IMR-90 (cell line): ENCODE results near the gene TAAR2. TPM values are rescaled to one million over a fixed set of nuclear protein-coding genes. Genes with fewer than 3 reads are reported as not detected.
A peak's percentile ranks its signal among the peaks of the same experiment; 100 is the strongest.

Source experiments
- ATAC-seq: fragments of 200-7000 bp; cut with Tn5 transposase; 2 replicates; pipeline ENCODE4 v1.9.1; 2020; ENCODE audit warnings: low read depth, mild to moderate bottlenecking, moderate library complexity
- BruUV-seq: library from RNA; stranded (reverse); fragments of 400-500 nt; replicated peaks from 2 replicates; lab custom pipeline; 2021; lab: Mats Ljungman, UMichigan
- CTCF ChIA-PET: fragments of 300-600 bp; formaldehyde crosslinking; extraction: SDS; loops from one replicate; lab custom pipeline; 2021; ENCODE audit warnings: antibody characterized with exemption; lab: Yijun Ruan, JAX
- POLR2A ChIA-PET: fragments of 300-600 bp; sonication (Branson Sonifier 250); formaldehyde crosslinking; loops from one replicate; lab custom pipeline; 2022; ENCODE audit warnings: antibody characterized with exemption; ENCODE audit not compliant: unreplicated experiment; lab: Charles Lee
- DNase-seq: peaks from one replicate; pipeline ENCODE4 v3.0.0; 2013
- H2AFZ ChIP-seq: replicated peaks from 2 replicates; pipeline ENCODE3; 2013; ENCODE audit warnings: low read length, mild to moderate bottlenecking; ENCODE audit not compliant: poor library complexity
- H2AK5ac ChIP-seq: 2 replicates; pipeline ENCODE4 v1.6.1; 2013; ENCODE audit warnings: low read depth, low read length, inconsistent platforms
- H2AK9ac ChIP-seq: replicated peaks from 2 replicates; pipeline ENCODE3; 2013; ENCODE audit warnings: mild to moderate bottlenecking, low read depth, low read length, moderate library complexity; ENCODE audit not compliant: poor library complexity
- H2BK120ac ChIP-seq: 2 replicates; pipeline ENCODE4 v1.6.1; 2013; ENCODE audit warnings: low read depth, low read length, inconsistent platforms
- H2BK15ac ChIP-seq: 3 replicates; pipeline ENCODE4 v1.6.1; 2013; ENCODE audit warnings: low read depth, low read length, inconsistent platforms
- H2BK20ac ChIP-seq: 2 replicates; pipeline ENCODE4 v1.6.1; 2013; ENCODE audit warnings: low read depth, mild to moderate bottlenecking, inconsistent platforms, low read length, moderate library complexity
- H2BK5ac ChIP-seq: 2 replicates; pipeline ENCODE4 v1.6.1; 2013; ENCODE audit warnings: mild to moderate bottlenecking, low read depth, low read length, inconsistent platforms; ENCODE audit not compliant: poor library complexity, severe bottlenecking
- H3K14ac ChIP-seq: replicated peaks from 2 replicates; pipeline ENCODE4 v1.6.1; 2013; ENCODE audit warnings: low read depth, low read length, inconsistent platforms
- H3K18ac ChIP-seq: 2 replicates; pipeline ENCODE4 v1.6.1; 2013; ENCODE audit warnings: low read depth, low read length, control low read depth
- H3K23ac ChIP-seq: 2 replicates; pipeline ENCODE4 v1.6.1; 2013; ENCODE audit warnings: low read depth, low read length, inconsistent platforms
- H3K27ac ChIP-seq: 2 replicates; pipeline ENCODE4 v1.5.1; 2013; ENCODE audit warnings: mild to moderate bottlenecking, control low read depth, low read length; ENCODE audit not compliant: insufficient read depth
- H3K27me3 ChIP-seq: 2 replicates; pipeline ENCODE4 v1.6.1; 2013; ENCODE audit warnings: low read length; ENCODE audit not compliant: control insufficient read depth, insufficient read depth
- H3K36me3 ChIP-seq: 2 replicates; pipeline ENCODE4 v1.6.1; 2013; ENCODE audit warnings: low read length, mixed read lengths; ENCODE audit not compliant: control insufficient read depth, insufficient read depth
- H3K4ac ChIP-seq: 2 replicates; pipeline ENCODE4 v1.6.1; 2013; ENCODE audit warnings: low read depth, low read length, inconsistent platforms
- H3K4me1 ChIP-seq: 2 replicates; pipeline ENCODE4 v1.6.1; 2013; ENCODE audit warnings: low read length, mixed read lengths; ENCODE audit not compliant: control insufficient read depth, insufficient read depth
- H3K4me2 ChIP-seq: 2 replicates; pipeline ENCODE4 v1.6.1; 2013; ENCODE audit warnings: low read depth, mild to moderate bottlenecking, control low read depth, low read length, moderate library complexity
- H3K4me3 ChIP-seq: 2 replicates; pipeline ENCODE4 v1.5.1; 2013; ENCODE audit warnings: low read depth, mild to moderate bottlenecking, control low read depth, low read length, moderate library complexity; ENCODE audit not compliant: insufficient read depth
- H3K56ac ChIP-seq: 2 replicates; pipeline ENCODE4 v1.6.1; 2013; ENCODE audit warnings: low read length, inconsistent platforms; ENCODE audit not compliant: insufficient read depth; ENCODE audit errors: extremely low read depth
- H3K79me1 ChIP-seq, 2 experiments: 2 replicates each; pipeline ENCODE4 v1.6.1; 2013; ENCODE audit warnings: low read length in 2 of 2, inconsistent platforms in 1 of 2, low read depth in 1 of 2
- H3K9ac ChIP-seq: 2 replicates; pipeline ENCODE4 v1.6.1; 2013; ENCODE audit warnings: low read depth, low read length, control low read depth
- H3K9me1 ChIP-seq: 2 replicates; pipeline ENCODE4 v1.6.1; 2013; ENCODE audit warnings: low read length, inconsistent platforms; ENCODE audit not compliant: insufficient read depth
- H3K9me3 ChIP-seq: 2 replicates; pipeline ENCODE4 v1.6.1; 2013; ENCODE audit warnings: low read length; ENCODE audit not compliant: control insufficient read depth, insufficient read depth
- H4K20me1 ChIP-seq: 2 replicates; pipeline ENCODE4 v1.6.1; 2013; ENCODE audit warnings: low read length, inconsistent platforms; ENCODE audit not compliant: insufficient read depth
- H4K5ac ChIP-seq: 2 replicates; pipeline ENCODE4 v1.6.1; 2013; ENCODE audit warnings: mild to moderate bottlenecking, low read depth, low read length, control low read depth
- H4K8ac ChIP-seq, 2 experiments: 2 replicates each; pipeline ENCODE4 v1.6.1; 2013; ENCODE audit warnings: low read depth in 2 of 2, low read length in 2 of 2, control low read depth in 1 of 2, inconsistent platforms in 1 of 2
- H4K91ac ChIP-seq: 2 replicates; pipeline ENCODE4 v1.6.1; 2013; ENCODE audit warnings: low read depth, low read length, inconsistent platforms; ENCODE audit not compliant: insufficient read depth
- CEBPB ChIP-seq: IDR thresholded peaks from 2 replicates; pipeline ENCODE4 v1.6.1; 2012; ENCODE audit warnings: low read depth, low read length, improper control_type of control experiment
- USF2 ChIP-seq: fragments of 150-350 bp; IDR thresholded peaks from 2 replicates; pipeline ENCODE4 v1.6.1; 2017; ENCODE audit warnings: mild to moderate bottlenecking, antibody characterized with exemption, low read length, low read depth
- WGBS, 2 experiments: methylation state at CpG; one replicate each; pipeline versions ENCODE4 v1.1.5 to v1.1.7; 2013; ENCODE audit warnings: missing lambda C conversion rate in 2 of 2; ENCODE audit not compliant: insufficient read length in 1 of 2; ENCODE audit errors: extremely low coverage in 2 of 2; 5-methylcytosine and 5-hydroxymethylcytosine counted together
- dilution Hi-C: fragments of 300-500 bp; cut with HindIII; formaldehyde crosslinking; loops from one replicate; pipeline ENCODE4 v1.14.3; 2018; ENCODE audit warnings: low sequenced_read_pairs; ENCODE audit not compliant: unreplicated experiment
- in situ Hi-C: fragments of 300-500 bp; cut with MboI; formaldehyde crosslinking; loops from 3 replicates; pipeline ENCODE4 v1.14.3; 2019; ENCODE audit warnings: low sequenced_read_pairs, inconsistent platforms, mixed read lengths
- intact Hi-C: fragments of 100-400 bp; cut with micrococcal nuclease; formaldehyde crosslinking; loops from 2 replicates; pipeline ENCODE4 v1.10.0; 2022
- polyA plus RNA-seq, 3 experiments: library from polyadenylated mRNA; depleted of rRNA; stranded (reverse); fragments of >200 nt; gene quantifications; 2 replicates each; pipeline ENCODE4 v1.2.3, GENCODE V29; 2012; ENCODE audit warnings: low replicate concordance in 1 of 3
- total RNA-seq: library from RNA; depleted of rRNA; stranded (reverse); fragments of >200 nt; gene quantifications from 2 replicates; pipeline ENCODE4 v1.2.3, GENCODE V29; 2012

Gene TAAR2
- total and polyA plus RNA-seq, 2 of the 4 experiments (the other 2 are of a cell fraction), result not detected

DNA sequence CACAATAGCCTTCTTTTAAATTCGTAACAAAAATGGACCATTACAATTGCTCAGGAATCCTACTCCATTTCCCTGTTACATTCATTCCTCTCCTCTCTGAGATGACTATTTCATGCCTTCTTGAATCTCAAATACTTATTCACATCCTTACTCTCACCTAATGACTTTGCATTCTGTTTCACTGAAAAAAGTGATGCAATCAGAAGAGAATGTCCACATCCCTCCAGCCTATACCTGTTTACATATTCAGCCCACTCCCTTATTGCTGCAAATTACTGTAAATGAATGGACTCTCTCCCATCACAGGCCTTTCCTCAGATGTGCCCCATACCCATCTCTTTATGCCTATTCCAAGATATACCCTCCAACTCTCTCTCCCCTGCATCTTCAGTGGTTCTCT lies 26.4 kb upstream of the TAAR2 start:
- in situ Hi-C loops, result loop anchor here (25.0 kb wide), 1 partner anchor 112 kb away; the partner anchor contains the start of gene VNN2

More for the DNA sequence above, 26.4 kb upstream of the TAAR2 start:
- H3K4ac ChIP-seq, result no peak overlapping the region
- H2AK5ac ChIP-seq, result no peak overlapping the region
- DNase-seq (no peak), ATAC-seq (no peak)
- no peaks in the 10 kb centered on the region for H3K4me1 ChIP-seq
- H3K27ac ChIP-seq, result no peak overlapping the region
- no peak overlapping the region for H3K56ac ChIP-seq
- peaks cover 29% of the 10 kb centered on the region for H3K27me3 ChIP-seq
- H4K5ac ChIP-seq, result no peak overlapping the region
- POLR2A ChIA-PET, result no interaction called here
- no peak overlapping the region for H3K14ac ChIP-seq
- BruUV-seq, result no TSS peak
- H2BK120ac ChIP-seq, result no peak overlapping the region
- H3K36me3 ChIP-seq, result no peaks in the 10 kb centered on the region
- no peak overlapping the region for H4K8ac ChIP-seq
- H3K4me2 ChIP-seq, result no peak overlapping the region
- no peak overlapping the region for H2AFZ ChIP-seq
- no peak overlapping the region for H3K9ac ChIP-seq
- no peak overlapping the region for H3K18ac ChIP-seq
- H3K79me1 ChIP-seq, result no peaks in the 10 kb centered on the region
- intact Hi-C loops, result loop anchor here (5.0 kb wide), 1 partner anchor 38 kb away; no protein-coding TSS in a partner anchor
- WGBS, 2 experiments, result 100% methylated on average over 1 of the region's 1 CpG; no CpG with 5 or more reads in 1 of the 2 experiments
- no peak overlapping the region for H2BK20ac ChIP-seq
- H3K9me3 ChIP-seq, result no peaks in the 10 kb centered on the region
- no peaks in the 10 kb centered on the region for H4K20me1 ChIP-seq
- H3K9me1 ChIP-seq, result no peaks in the 10 kb centered on the region
- H3K23ac ChIP-seq, result no peak overlapping the region
- CTCF ChIA-PET, result no interaction called here
- no peak overlapping the region for H4K91ac ChIP-seq
- dilution Hi-C loops, result no loop called here
- H2AK9ac ChIP-seq, result no peak overlapping the region
- no peak overlapping the region for H2BK5ac ChIP-seq
- no peak overlapping the region for H2BK15ac ChIP-seq
- TF ChIP-seq CEBPB, result peak; percentile 55
- TF ChIP-seq USF2, result no peak
- H3K4me3 ChIP-seq, result no peak overlapping the region
